ENCODE data around the gene CARD10. TPM values are rescaled to one million over a fixed set of nuclear protein-coding genes. Genes with fewer than 3 reads are reported as not detected.

Gene CARD10
- total and polyA plus RNA-seq, 2 of the 13 experiments (the other 11 are each of a cell fraction or from before 2014, with no cell fraction given) = 35.2 to 55.8 TPM

GRCh38 chr22:37454857-37455686 lies 64.1 kb downstream of the CARD10 start (continued):
- TF ChIP-seq HNF1A (IDR thresholded peaks at IDR 0.05; ENCODE audit: low read depth) (no peak), HNF1A (CRISPR knock-in tag; IDR thresholded peaks at IDR 0.05; ENCODE audit: borderline replicate concordance) (peak; percentile 22; the same call in 1 of the 2 replicates), MIER2 (CRISPR knock-in tag; IDR thresholded peaks at IDR 0.05) (peak; percentile 80; the same call in 1 of the 2 replicates), SNAPC4 (CRISPR knock-in tag; IDR thresholded peaks at IDR 0.05) (no peak), AKAP8 (CRISPR knock-in tag; IDR thresholded peaks at IDR 0.05) (no peak), SAFB2 (CRISPR knock-in tag; IDR thresholded peaks at IDR 0.05; ENCODE audit: borderline replicate concordance, low read depth) (no peak), GMEB2 (CRISPR knock-in tag; IDR thresholded peaks at IDR 0.05; ENCODE audit: low read depth) (no peak), KIAA2018 (CRISPR knock-in tag; IDR thresholded peaks at IDR 0.05; ENCODE audit: borderline replicate concordance) (no peak)

All from HepG2 (cell line).